Measurements from ENCODE around the gene BAG5.

GRCh38 chr14:103558071-103558882 is 4.2 kb downstream of the BAG5 start:
- no peak for TF ChIP-seq CTCF (IDR thresholded peaks at IDR 0.05)
- no peak for TF ChIP-seq POLR2A (IDR thresholded peaks at IDR 0.05)

All from heart left ventricle (tissue), 13 donors.